HG03280 (cell line): ENCODE data around the gene NAT9.

ENCODE experiments used
- ATAC-seq: cut with Tn5 transposase; IDR thresholded peaks from one replicate; pipeline ENCODE4 v1.9.1; 2021; ENCODE audit warnings: mild to moderate bottlenecking, moderate library complexity; ENCODE audit not compliant: unreplicated experiment

Gene NAT9

GRCh38 chr17:74763565-74764387, 12.4 kb downstream of the NAT9 start:
- no peak for ATAC-seq

DNA sequence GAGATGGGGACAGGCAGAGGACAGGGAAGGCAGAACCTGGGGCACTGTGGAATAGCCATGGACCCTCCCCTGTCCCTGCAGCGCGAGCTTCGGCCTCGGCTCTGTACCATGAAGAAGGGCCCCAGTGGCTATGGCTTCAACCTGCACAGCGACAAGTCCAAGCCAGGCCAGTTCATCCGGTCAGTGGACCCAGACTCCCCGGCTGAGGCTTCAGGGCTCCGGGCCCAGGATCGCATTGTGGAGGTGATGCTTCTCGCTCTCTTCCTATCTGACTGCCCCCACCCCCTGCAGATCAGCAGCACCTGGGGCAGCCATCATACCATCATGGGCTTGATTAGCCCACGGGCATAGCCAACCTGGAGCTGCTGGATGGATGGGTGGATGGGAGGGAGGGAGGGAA, 14.2 kb downstream of the NAT9 start:
- ATAC-seq = no peak

DNA sequence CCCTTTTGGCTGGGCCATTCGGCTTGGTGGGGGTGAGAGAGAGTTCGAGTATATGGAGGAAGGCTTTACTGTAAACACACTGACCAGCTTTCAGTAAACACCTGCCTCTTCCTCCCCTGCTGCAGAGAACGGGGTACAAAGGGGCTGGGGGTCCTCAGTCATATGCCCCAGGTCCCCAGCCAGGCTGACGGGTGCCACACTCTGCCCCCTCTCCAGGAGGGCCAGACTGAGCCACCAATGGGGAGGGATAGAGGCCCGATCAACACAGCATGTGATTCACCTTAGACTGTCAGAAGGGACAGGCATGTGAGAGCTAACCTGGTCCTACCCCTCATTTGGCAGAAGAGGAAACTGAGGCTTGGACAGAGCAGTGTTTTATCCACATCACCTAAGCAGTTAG, 14.7 kb downstream of the NAT9 start:
- ATAC-seq = no peak

- no peak for ATAC-seq
Measured at GRCh38 chr17:74760404-74761105, 15.6 kb downstream of the NAT9 start.

DNA sequence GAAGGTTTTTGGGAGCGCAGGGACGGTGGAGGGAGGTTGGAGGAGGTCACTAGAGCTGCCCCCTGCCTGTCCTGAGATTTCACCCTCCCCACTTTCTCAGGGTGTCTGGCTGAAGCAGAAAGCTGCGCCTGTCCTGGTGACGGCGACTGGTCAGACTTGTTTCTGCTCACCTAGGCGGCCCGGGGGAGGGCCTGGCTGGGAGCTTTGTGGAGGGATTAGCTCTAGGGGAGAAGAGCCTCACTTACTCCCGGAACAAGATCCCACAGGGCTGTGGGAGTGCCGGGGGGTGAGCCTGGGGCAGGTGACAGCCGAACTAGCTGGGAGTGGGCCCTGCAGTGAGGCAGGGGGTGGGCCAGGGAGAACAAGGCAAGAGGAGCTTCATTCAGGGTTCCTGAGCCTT, 16.2 kb downstream of the NAT9 start:
- no peak for ATAC-seq

GRCh38 chr17:74759243-74759801, 16.8 kb downstream of the NAT9 start:
- ATAC-seq = no peak

GRCh38 chr17:74758848-74759168, 17.3 kb downstream of the NAT9 start:
- ATAC-seq = no peak

DNA sequence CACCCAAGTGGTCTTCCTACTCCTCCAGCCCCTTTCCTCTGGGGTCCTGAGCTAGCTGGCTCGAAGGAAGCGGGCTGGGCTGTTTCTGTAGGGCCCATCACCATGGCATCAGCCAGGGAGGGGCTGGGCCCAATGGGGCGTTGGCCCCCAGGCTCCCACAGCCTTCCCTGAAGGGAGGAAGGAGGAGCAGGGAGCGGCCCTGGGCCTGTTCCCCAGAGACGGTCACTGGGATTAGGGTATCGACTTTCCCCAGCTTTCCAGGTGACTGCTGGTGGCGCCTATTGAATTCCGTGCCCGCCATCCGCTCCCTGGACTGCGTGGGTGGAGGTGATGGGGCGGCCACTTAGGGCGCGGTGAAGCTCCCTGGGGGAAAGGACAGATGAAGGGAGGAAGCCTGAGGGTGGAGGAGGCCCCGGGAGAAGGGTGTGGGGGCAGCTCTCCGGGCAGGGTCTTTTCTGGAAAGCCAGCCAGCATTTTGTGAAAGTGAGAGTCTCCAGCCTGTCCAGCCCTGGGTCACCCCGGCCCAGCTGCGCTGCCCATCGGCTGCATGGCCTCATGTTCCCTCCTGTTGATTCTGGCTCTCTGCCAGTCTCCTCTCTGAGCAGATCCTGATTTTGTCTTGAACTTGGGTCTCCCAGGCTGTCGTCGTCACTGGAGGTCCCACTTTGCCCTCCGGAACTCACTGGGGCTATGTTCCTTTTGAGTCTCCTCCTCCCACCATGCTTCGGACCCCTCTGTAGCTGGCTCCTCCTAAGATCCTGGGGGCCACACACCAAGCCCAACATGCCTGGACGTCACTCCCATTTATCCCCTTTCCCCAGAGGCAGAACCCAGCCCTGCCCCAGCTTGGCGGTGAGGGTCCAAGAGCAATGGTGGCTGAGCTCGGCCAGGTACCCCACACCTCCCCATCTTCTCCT, 18.0 kb downstream of the NAT9 start:
- ATAC-seq = no peak

- no peak for ATAC-seq
Measured at GRCh38 chr17:74757502-74757901, 18.6 kb downstream of the NAT9 start.

DNA sequence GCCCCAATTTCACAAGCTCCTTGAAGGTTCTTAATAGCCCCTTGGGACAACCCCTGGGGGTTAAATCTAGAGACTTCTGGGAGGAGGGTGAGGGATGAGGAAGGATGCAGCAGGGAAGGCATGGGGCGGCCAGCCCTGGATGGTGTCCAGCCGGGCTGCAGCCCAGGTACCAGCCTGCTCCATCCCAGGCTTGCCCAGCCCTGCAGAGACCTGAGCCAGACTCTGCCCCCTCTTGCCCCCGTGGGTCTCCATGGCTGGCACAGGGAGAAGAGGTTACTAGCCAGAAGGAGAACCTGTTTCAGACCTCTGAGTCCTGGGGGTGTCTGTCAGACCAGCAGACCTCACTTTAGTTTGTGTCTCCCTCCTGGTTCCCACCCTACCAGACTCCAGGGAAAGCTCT, 19.3 kb downstream of the NAT9 start:
- no peak for ATAC-seq

- no peak for ATAC-seq
Measured at GRCh38 chr17:74755533-74755932, 20.6 kb downstream of the NAT9 start.

- ATAC-seq = no peak
Measured at GRCh38 chr17:74754832-74755231, 21.3 kb downstream of the NAT9 start.

GRCh38 chr17:74752822-74753401, 23.2 kb downstream of the NAT9 start:
- no peak for ATAC-seq

- ATAC-seq = no peak
Measured at GRCh38 chr17:74752415-74752814, 23.7 kb downstream of the NAT9 start.

- ATAC-seq = no peak
Measured at GRCh38 chr17:74750327-74751069, 25.6 kb downstream of the NAT9 start.

DNA sequence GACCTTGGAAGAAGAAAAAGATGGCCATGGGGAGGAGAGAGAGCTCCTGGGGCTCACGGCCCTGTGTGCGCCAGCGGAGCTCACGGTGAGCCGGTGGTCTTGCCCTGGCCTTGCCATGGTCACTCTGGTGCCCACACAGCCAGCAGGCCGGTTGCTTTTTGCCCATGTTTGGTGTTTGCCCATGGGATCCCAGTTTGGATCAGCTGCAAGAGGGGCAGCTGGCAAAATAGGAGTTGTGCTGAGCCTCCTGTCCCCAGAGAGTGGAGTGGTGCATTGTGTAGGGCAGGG, 26.2 kb downstream of the NAT9 start:
- no peak for ATAC-seq

- peak; percentile 9 for ATAC-seq
Measured at GRCh38 chr17:74749279-74750038, 26.7 kb downstream of the NAT9 start.

DNA sequence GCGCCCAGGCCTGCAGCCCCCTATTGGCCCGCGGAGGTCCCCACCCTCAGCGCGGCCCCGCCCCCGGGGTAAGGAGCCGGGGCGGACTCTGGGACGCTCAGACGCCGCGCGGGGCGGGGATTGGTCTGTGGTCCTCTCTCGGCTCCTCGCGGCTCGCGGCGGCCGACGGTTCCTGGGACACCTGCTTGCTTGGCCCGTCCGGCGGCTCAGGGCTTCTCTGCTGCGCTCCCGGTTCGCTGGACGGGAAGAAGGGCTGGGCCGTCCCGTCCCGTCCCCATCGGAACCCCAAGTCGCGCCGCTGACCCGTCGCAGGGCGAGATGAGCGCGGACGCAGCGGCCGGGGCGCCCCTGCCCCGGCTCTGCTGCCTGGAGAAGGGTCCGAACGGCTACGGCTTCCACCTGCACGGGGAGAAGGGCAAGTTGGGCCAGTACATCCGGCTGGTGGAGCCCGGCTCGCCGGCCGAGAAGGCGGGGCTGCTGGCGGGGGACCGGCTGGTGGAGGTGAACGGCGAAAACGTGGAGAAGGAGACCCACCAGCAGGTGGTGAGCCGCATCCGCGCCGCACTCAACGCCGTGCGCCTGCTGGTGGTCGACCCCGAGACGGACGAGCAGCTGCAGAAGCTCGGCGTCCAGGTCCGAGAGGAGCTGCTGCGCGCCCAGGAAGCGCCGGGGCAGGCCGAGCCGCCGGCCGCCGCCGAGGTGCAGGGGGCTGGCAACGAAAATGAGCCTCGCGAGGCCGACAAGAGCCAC, 27.4 kb downstream of the NAT9 start, which contains the start of gene NHERF1:
NHERF1 (plus strand) TSS at position 100 of the 750 bp plus-strand sequence; CDS start at position 319, 219 bp downstream.
- peak; percentile 92 for ATAC-seq

- no peak for ATAC-seq
Measured at GRCh38 chr17:74748279-74748528, 27.9 kb downstream of the NAT9 start.
